Upper lobe of right lung (tissue), 1 donor: ENCODE measurements around the gene SLC7A1. TPM values are rescaled to one million over a fixed set of nuclear protein-coding genes. Genes with fewer than 3 reads are reported as not detected.

ENCODE experiments used
- ATAC-seq: fragments of 200-7000 bp; cut with Tn5 transposase; one replicate; pipeline ENCODE4 v1.9.1; 2020; ENCODE audit warnings: mild to moderate bottlenecking, moderate library complexity
- DNase-seq: peaks from one replicate; pipeline ENCODE4 v3.0.0-alpha.2; 2020
- H3K27ac ChIP-seq: fragments of 200-600 bp; one replicate; pipeline ENCODE4 v1.8.0; 2022
- H3K27me3 ChIP-seq: fragments of 200-600 bp; one replicate; pipeline ENCODE4 v1.8.0; 2022; ENCODE audit warnings: mild to moderate bottlenecking
- H3K36me3 ChIP-seq: fragments of 200-600 bp; one replicate; pipeline ENCODE4 v1.8.0; 2022
- H3K4me1 ChIP-seq: fragments of 200-600 bp; one replicate; pipeline ENCODE4 v1.8.0; 2022
- H3K4me3 ChIP-seq: fragments of 200-600 bp; one replicate; pipeline ENCODE4 v1.8.0; 2022; ENCODE audit warnings: mild to moderate bottlenecking
- H3K9me3 ChIP-seq: fragments of 200-600 bp; one replicate; pipeline ENCODE4 v1.8.0; 2022
- intact Hi-C: fragments of 100-400 bp; cut with DNase I; formaldehyde crosslinking; loops from one replicate; pipeline ENCODE4 v1.11.0; 2022
- total RNA-seq: library from RNA; stranded (reverse); fragmentation: NEBNext Ultra II Directional; extraction: Animal tissue kit (Norgen Biotek cat#: 25700); gene quantifications from one replicate; pipeline ENCODE4 v1.2.1, GENCODE V29; 2021
- TF ChIP-seq, protein P1 (sequence below): fragments of 200-600 bp; IDR thresholded peaks from one replicate; pipeline ENCODE4 v1.8.0; 2022; ENCODE audit warnings: antibody characterized with exemption
- donor health status: DM: no; HTN: yes; CAD: no; lungs with severe emphysema.

SLC7A1 gene
- total RNA-seq, 1 donor from 2014 or later, result 30.2 TPM

DNA sequence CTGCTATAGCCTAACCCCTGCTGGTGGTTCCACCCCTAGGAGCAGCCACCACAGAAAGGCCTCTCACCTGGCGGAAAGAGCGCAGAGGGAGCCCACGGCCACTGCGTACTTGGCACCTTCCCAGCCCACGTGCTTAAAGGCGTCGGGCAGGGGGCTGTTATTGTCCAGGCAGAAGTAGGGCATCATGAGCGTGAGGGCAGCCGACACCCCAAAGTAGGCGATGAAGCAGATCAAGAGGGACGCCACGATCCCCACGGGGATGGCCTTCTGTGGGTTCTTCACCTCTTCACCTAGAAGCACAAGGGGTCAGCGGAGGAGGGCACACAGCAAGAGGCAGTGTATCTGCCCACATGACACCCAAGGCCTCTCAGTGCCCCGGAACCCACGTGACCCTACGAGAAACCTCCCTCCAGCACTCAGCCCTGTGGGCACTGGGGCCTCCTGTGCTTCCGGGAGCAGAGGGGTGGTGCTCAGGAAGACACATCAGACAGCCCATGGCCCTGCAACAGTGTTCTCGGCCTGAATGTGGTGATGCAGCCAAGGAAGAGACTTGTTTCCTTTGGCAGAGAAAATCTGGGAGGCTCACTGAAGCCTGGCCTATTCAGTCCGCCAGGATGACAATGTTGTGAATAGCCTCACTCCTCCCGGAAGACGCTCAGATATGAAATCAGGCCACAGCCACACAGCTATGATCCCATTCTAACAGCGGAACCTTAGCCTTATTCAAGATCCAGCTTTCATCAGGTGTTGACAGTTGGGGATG, 72.1 kb downstream of the SLC7A1 start:
- ATAC-seq (no peak), DNase-seq (peak; percentile 51)
- H3K4me1 ChIP-seq, result no peaks in the 10 kb centered on the region
- peaks cover 15% of the 10 kb centered on the region for H3K36me3 ChIP-seq
- intact Hi-C loops, result no loop called here
- no peak overlapping the region for H3K27ac ChIP-seq
- no peak overlapping the region for H3K4me3 ChIP-seq
- TF ChIP-seq, protein P1, sequence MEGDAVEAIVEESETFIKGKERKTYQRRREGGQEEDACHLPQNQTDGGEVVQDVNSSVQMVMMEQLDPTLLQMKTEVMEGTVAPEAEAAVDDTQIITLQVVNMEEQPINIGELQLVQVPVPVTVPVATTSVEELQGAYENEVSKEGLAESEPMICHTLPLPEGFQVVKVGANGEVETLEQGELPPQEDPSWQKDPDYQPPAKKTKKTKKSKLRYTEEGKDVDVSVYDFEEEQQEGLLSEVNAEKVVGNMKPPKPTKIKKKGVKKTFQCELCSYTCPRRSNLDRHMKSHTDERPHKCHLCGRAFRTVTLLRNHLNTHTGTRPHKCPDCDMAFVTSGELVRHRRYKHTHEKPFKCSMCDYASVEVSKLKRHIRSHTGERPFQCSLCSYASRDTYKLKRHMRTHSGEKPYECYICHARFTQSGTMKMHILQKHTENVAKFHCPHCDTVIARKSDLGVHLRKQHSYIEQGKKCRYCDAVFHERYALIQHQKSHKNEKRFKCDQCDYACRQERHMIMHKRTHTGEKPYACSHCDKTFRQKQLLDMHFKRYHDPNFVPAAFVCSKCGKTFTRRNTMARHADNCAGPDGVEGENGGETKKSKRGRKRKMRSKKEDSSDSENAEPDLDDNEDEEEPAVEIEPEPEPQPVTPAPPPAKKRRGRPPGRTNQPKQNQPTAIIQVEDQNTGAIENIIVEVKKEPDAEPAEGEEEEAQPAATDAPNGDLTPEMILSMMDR, result no peak
- H3K27me3 ChIP-seq, result no peaks in the 10 kb centered on the region
- no peaks in the 10 kb centered on the region for H3K9me3 ChIP-seq

- no peaks in the 10 kb centered on the region for H3K9me3 ChIP-seq
- TF ChIP-seq, protein P1, result no peak
- H3K27me3 ChIP-seq, result no peaks in the 10 kb centered on the region
- no peak overlapping the region for H3K27ac ChIP-seq
- H3K36me3 ChIP-seq, result peaks cover 25% of the 10 kb centered on the region
- DNase-seq, result no peak
- H3K4me1 ChIP-seq, result no peaks in the 10 kb centered on the region
- intact Hi-C loops, result no loop called here
- H3K4me3 ChIP-seq, result no peak overlapping the region
- ATAC-seq, result no peak
Observed at GRCh38 chr13:29522044-29522685, 73.3 kb downstream of the SLC7A1 start.

DNA sequence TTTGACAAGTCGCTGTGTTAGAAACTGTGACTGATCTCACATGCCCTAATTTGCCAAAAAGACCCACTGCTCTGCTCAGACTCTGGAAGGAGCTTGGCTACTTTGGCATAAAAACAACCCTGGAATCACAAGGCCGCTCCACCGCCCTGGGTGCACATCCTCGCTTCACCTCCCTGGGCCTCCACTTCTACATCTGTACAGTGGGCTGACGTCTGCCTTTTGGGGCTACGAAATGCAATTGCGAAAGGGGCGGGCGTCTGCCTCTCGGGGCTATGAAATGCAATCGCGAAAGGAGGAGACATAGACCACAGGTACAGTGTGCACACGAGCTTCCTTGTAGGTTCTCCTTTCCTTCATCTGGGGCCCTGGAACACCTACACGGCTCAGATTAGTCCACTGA, 74.2 kb downstream of the SLC7A1 start:
- TF ChIP-seq, protein P1, result no peak
- ATAC-seq (no peak), DNase-seq (no peak)
- no peaks in the 10 kb centered on the region for H3K4me1 ChIP-seq
- intact Hi-C loops, result no loop called here
- H3K27ac ChIP-seq, result no peak overlapping the region
- no peaks in the 10 kb centered on the region for H3K27me3 ChIP-seq
- H3K9me3 ChIP-seq, result no peaks in the 10 kb centered on the region
- peaks cover 33% of the 10 kb centered on the region for H3K36me3 ChIP-seq
- no peak overlapping the region for H3K4me3 ChIP-seq

- Histone ChIP-seq H3K27ac (no peak overlapping the region), H3K36me3 (peaks cover 39% of the 10 kb centered on the region), H3K9me3 (no peaks in the 10 kb centered on the region), H3K4me3 (no peak overlapping the region), H3K4me1 (no peaks in the 10 kb centered on the region), H3K27me3 (no peaks in the 10 kb centered on the region)
- intact Hi-C loops, result no loop called here
- DNase-seq, result no peak
- no peak for ATAC-seq
- TF ChIP-seq, protein P1, result no peak
Observed at GRCh38 chr13:29520671-29521070, 74.8 kb downstream of the SLC7A1 start.

- peaks cover 44% of the 10 kb centered on the region for H3K36me3 ChIP-seq
- ATAC-seq, result no peak
Observed at GRCh38 chr13:29519921-29520320, 75.6 kb downstream of the SLC7A1 start.

More at GRCh38 chr13:29519921-29520320, 75.6 kb downstream of the SLC7A1 start:
- Histone ChIP-seq H3K9me3 (no peaks in the 10 kb centered on the region), H3K27me3 (no peaks in the 10 kb centered on the region), H3K4me3 (no peak overlapping the region), H3K27ac (no peak overlapping the region), H3K4me1 (no peaks in the 10 kb centered on the region)
- intact Hi-C loops, result no loop called here
- no peak for DNase-seq
- TF ChIP-seq, protein P1, result no peak
